Measurements from ENCODE around the gene GPC6. TPM values are rescaled to one million over a fixed set of nuclear protein-coding genes. Genes with fewer than 3 reads are reported as not detected.

The GPC6 gene
- total RNA-seq, 1 donor: 77.8 TPM

GRCh38 chr13:93248627-93249047, 22.0 kb downstream of the GPC6 start:
- Histone ChIP-seq H2AFZ (ENCODE audit: low read length) (peak overlapping the region; percentile 71), H3K9me3 (ENCODE audit: low read depth, low read length) (no peaks in the 10 kb centered on the region), H3K36me3 (ENCODE audit: insufficient read depth, low read length) (no peaks in the 10 kb centered on the region), H3K4me2 (ENCODE audit: insufficient read depth, low read length) (peak overlapping the region; percentile 68), H4K20me1 (ENCODE audit: insufficient read depth, low read length) (no peaks in the 10 kb centered on the region), H3K27ac (ENCODE audit: low read depth, low read length) (peak overlapping the region; percentile 80), H3K4me1 (ENCODE audit: insufficient read depth, low read length) (peaks cover 45% of the 10 kb centered on the region), H3K4me3 (ENCODE audit: insufficient read depth, low read length) (no peak overlapping the region), H3K27me3 (ENCODE audit: insufficient read depth, low read length) (no peaks in the 10 kb centered on the region), H3K79me2 (ENCODE audit: insufficient read depth, low read length) (peaks cover 14% of the 10 kb centered on the region)
- TF ChIP-seq CTCF (IDR thresholded peaks at IDR 0.05; ENCODE audit: extremely low read depth, low read depth, low read length): peak; percentile 70
- DNase-seq (ENCODE audit: insufficient read length, low spot score, missing footprints): peak; percentile 55

GRCh38 chr13:93249364-93250306, 23.0 kb downstream of the GPC6 start:
- no peak for TF ChIP-seq CTCF (IDR thresholded peaks at IDR 0.05; ENCODE audit: extremely low read depth, low read depth, low read length)
- peak overlapping the region; percentile 80 for H3K27ac ChIP-seq (ENCODE audit: low read depth, low read length)
- H3K4me1 ChIP-seq (ENCODE audit: insufficient read depth, low read length): peaks cover 35% of the 10 kb centered on the region
- no peaks in the 10 kb centered on the region for H4K20me1 ChIP-seq (ENCODE audit: insufficient read depth, low read length)
- DNase-seq (ENCODE audit: insufficient read length, low spot score, missing footprints): peak; percentile 73
- peaks cover 10% of the 10 kb centered on the region for H3K79me2 ChIP-seq (ENCODE audit: insufficient read depth, low read length)
- no peaks in the 10 kb centered on the region for H3K36me3 ChIP-seq (ENCODE audit: insufficient read depth, low read length)
- peak overlapping the region; percentile 71 for H2AFZ ChIP-seq (ENCODE audit: low read length)
- no peaks in the 10 kb centered on the region for H3K9me3 ChIP-seq (ENCODE audit: low read depth, low read length)
- peak overlapping the region; percentile 68 for H3K4me2 ChIP-seq (ENCODE audit: insufficient read depth, low read length)
- peak overlapping the region; percentile 7 for H3K4me3 ChIP-seq (ENCODE audit: insufficient read depth, low read length)
- no peaks in the 10 kb centered on the region for H3K27me3 ChIP-seq (ENCODE audit: insufficient read depth, low read length)

GRCh38 chr13:93254775-93255174, 28.2 kb downstream of the GPC6 start:
- Histone ChIP-seq H3K9me3 (ENCODE audit: low read depth, low read length) (no peaks in the 10 kb centered on the region), H3K4me3 (ENCODE audit: insufficient read depth, low read length) (no peak overlapping the region), H3K27ac (ENCODE audit: low read depth, low read length) (no peak overlapping the region), H3K36me3 (ENCODE audit: insufficient read depth, low read length) (no peaks in the 10 kb centered on the region), H3K4me2 (ENCODE audit: insufficient read depth, low read length) (no peak overlapping the region), H4K20me1 (ENCODE audit: insufficient read depth, low read length) (no peaks in the 10 kb centered on the region), H2AFZ (ENCODE audit: low read length) (no peak overlapping the region), H3K4me1 (ENCODE audit: insufficient read depth, low read length) (peaks cover 8% of the 10 kb centered on the region), H3K27me3 (ENCODE audit: insufficient read depth, low read length) (no peaks in the 10 kb centered on the region), H3K79me2 (ENCODE audit: insufficient read depth, low read length) (peaks cover 5% of the 10 kb centered on the region)
- no peak for TF ChIP-seq CTCF (IDR thresholded peaks at IDR 0.05; ENCODE audit: extremely low read depth, low read depth, low read length)
- no peak for DNase-seq (ENCODE audit: insufficient read length, low spot score, missing footprints)

DNA sequence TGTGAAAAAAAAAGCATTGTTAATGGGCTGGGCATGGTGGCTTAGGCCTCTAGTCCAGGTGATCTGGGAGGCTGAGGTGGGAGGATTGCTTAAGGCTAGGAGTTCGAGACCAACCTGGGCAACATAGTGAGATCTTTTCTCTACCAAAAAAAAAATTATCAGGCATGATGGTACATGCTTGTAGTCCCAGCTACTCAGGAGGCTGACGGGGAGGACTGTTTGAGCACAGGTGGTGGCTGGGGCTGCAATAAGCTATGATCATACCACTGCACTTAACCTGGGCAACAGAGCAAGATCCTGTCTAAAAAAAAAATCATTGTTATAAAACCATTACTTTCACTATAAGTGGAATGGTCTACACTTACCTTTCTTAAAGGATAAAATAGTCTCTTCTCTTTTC, 30.4 kb downstream of the GPC6 start:
- Histone ChIP-seq H3K27me3 (ENCODE audit: insufficient read depth, low read length) (no peaks in the 10 kb centered on the region), H3K27ac (ENCODE audit: low read depth, low read length) (no peak overlapping the region), H3K9me3 (ENCODE audit: low read depth, low read length) (no peaks in the 10 kb centered on the region), H3K4me1 (ENCODE audit: insufficient read depth, low read length) (peaks cover 17% of the 10 kb centered on the region), H3K79me2 (ENCODE audit: insufficient read depth, low read length) (peaks cover 5% of the 10 kb centered on the region), H2AFZ (ENCODE audit: low read length) (no peak overlapping the region), H3K4me2 (ENCODE audit: insufficient read depth, low read length) (no peak overlapping the region), H4K20me1 (ENCODE audit: insufficient read depth, low read length) (no peaks in the 10 kb centered on the region), H3K4me3 (ENCODE audit: insufficient read depth, low read length) (no peak overlapping the region), H3K36me3 (ENCODE audit: insufficient read depth, low read length) (no peaks in the 10 kb centered on the region)
- DNase-seq (ENCODE audit: insufficient read length, low spot score, missing footprints): no peak
- no peak for TF ChIP-seq CTCF (IDR thresholded peaks at IDR 0.05; ENCODE audit: extremely low read depth, low read depth, low read length)

Data from osteoblast (primary cell).